HG03196 (cell line): ENCODE results near the gene ANKRD65.
A peak's percentile ranks its signal among the peaks of the same experiment; 100 is the strongest.
"Not testable (repeated sequence)": the region's sequence is repeated elsewhere in the genome, so short reads cannot be mapped to it uniquely, and the experiment has no call there.

Source experiments
- ATAC-seq: cut with Tn5 transposase; IDR thresholded peaks from one replicate; pipeline ENCODE4 v1.9.1; 2021; ENCODE audit not compliant: unreplicated experiment

Gene ANKRD65

DNA sequence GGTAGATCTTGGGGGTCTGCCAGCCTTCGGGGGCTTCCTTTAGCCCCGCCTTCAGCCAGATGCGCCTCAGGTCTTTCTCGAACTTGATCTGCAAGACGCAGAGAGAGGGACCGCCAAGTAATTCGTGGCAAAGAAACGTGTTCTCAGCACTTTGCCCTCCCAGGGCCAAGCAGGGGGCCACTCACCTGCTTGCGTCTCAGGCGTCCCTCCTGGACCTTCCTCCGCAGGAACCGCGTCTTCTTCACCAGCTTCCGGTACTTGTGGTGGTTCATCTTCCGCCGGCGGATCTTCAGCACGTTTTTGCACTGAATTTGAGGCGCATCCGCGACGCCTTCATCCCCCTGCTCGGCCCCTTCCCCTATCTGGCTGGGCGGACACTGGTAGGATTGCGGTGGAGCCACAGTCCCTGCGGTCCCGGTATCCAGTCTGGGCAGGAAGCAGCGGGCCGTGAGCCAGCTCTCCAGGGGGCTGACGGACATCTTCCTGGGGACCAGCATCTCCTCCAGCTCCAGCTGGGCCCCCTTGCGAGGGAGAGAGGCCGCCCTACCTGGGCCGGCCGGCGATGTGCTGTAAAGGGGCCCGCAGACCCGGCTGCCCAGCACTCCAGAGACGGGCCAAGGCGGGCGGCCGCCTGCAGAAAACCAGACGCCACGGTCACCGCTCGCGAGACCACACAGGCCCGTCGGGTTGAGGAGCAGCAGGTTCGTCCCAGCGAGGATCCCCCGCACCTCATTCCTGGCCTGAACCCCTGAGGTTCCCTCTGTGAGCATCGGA, 47.1 kb downstream of the ANKRD65 start:
- ATAC-seq, result no peak

DNA sequence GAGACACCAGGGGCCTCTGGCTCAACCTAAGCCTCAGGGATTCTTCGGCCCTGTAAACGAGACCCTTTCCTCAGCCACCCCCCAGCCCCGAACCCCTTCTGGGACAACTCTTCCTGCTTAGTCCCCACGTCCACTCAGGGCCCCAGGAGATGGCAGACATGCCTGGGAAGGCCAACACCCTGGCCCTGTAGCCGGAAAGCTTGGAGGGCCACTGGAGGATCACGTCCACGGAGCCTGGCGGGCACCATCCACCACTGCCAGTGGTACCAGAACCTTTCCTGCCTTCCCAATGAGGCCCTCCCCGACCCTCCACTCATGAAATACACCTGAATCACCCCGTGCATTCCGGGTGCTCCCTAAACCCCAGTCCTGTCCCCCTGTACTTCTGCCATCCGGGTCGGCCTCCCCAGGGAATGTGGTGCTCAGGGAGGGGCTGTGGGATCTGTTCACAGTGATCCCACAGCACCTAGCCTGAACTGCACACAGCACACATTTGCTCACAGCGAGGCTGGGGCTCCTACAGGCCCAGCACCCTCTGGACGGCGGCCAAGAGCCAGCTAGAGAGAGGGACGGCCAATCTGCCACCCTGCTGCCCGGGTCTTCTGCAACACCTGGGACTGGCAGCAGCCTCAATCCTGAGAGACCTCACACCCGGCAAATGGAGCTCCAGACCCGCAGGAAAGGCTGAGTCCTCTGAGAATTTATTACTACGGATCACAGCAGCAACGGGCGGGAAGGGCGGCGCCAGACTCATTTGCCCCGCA, 47.8 kb downstream of the ANKRD65 start:
- no peak for ATAC-seq

DNA sequence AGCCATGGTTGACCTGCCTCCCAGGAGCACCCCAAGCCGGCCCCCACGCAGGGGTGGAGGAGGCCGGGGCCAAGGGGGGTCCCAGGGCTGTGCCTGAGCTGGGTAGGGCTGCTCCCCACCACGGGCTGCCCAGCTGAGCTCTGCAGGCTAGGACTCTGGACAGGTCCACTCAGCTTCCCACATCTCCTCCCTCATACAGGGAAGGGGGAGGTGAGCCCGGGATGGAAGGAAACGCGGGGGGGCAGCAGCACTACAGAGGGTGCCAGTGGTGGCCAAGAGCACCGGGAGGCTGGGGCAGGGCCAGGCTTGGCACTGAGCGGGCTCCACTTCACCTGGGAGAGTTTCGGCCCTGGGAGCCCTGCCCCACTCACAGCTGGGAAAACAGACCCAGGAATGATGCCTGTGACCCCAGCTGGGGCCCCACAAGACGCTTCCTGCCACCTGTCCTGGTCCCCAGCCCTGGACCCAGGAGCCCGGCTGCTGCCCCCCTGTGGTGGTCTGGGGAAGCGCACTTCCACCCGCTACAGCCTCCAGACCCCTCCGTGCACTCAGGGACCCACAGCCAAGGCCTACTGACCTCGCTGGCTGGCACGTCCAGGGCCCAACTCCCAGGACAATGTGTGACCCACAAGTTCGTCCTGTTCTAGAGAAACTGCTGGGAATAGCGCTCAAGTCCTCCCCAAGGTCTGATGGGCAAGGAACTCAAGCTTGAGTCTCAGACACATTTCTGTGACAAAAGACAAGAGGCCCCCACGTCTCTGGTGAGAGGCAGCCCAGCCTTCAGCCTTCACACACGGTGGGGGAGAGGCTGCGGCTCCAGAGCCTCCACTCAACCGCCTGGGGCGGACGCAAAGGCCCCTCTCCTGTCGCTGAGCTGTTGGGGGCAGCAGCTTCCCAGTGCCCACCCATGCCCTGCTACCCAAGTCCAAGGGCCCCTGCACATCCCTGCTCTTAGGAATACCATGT, 49.0 kb downstream of the ANKRD65 start:
- ATAC-seq, result peak; percentile 35

DNA sequence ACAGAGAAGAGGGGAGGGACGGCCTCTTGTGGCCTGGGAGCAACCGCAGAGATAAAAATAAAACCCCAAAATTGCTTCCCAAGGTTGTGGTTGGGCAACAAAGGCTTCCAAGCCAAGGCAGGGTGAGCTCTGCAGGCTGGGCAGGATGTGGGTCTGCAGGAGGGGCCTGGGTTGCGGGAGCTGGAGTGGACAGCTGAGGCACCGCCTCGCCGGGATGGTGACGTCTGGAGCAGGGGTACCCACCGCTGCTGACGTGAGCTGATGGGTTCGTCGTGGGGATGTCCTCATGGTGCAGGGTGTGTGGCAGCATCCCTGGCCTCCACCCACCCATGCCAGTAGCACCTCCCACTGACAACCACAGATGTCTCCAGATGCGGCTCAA, 49.7 kb downstream of the ANKRD65 start:
- no peak for ATAC-seq

DNA sequence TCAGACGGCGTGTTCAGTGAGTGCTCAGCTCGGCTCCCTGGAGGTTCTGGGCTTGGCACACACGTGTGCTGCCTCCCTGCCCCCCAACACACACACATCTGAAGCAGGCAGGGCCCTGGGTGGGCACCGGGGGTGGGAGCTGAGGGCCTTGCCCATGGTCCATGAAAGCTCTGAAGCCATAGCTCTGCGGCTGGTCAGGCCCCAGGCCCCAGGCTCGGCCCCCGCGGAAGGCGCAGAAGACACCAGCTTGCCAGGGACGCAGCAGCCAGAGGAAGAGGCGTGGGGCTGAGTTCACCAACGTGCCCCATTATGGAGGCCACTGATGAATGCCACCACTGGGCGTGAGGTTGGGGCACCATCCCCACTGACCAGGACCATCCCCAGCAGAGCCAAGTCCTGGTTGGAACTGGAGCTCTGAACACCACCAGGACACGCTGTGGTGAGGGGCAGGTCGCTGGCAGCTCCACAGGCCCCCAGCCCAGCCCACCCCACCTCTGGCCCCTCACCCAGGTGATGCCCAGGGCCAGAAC, 50.2 kb downstream of the ANKRD65 start:
- no peak for ATAC-seq

DNA sequence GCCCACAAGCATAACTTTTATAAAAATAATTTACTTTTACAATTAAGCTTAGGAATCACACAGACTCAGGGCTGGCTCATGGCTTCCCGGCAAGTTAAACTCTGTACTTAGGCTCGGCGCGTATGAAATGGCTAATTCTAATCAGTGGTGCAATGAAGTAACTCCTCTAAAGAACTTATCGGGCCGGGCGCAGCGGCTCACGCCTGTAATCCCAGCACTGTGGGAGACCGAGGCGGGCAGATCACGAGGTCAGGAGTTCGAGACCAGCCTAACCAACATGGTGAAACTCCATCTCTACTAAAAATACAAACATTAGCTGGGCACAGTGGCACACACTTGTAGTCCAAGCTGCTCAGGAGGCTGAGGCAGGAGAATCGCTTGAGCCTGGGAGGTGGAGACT, 51.0 kb downstream of the ANKRD65 start:
- ATAC-seq, result not testable (repeated sequence)
